HepG2 (cell line): ENCODE data around the gene ZC2HC1B.

ENCODE experiments used
- ASH2L ChIP-seq: fragments of 300-600, 200-600 bp; sonication (generic); IDR thresholded peaks from 2 replicates; pipeline ENCODE4 v1.7.0; 2017; ENCODE audit warnings: low read depth, mild to moderate bottlenecking, moderate library complexity, mixed read lengths, low read length; ENCODE audit not compliant: insufficient read length
- HNRNPLL ChIP-seq: fragments of 200-400 bp; formaldehyde crosslinking; IDR thresholded peaks from 2 replicates; pipeline ENCODE4 v1.6.1; 2017; ENCODE audit warnings: mild to moderate bottlenecking, low read depth, low read length; ENCODE audit not compliant: poor library complexity, severe bottlenecking
- SIN3A ChIP-seq: IDR thresholded peaks from 2 replicates; pipeline ENCODE4 v1.6.1; 2011; ENCODE audit warnings: low read depth, mild to moderate bottlenecking, control low read depth, low read length, borderline replicate concordance
- TBL1XR1 ChIP-seq: fragments of 150-350 bp; IDR thresholded peaks from 2 replicates; pipeline ENCODE4 v1.6.1; 2014; ENCODE audit warnings: borderline replicate concordance, low read length; ENCODE audit not compliant: partially characterized antibody
- TIGD3 ChIP-seq: sonication (generic); formaldehyde crosslinking; IDR thresholded peaks from 2 replicates; pipeline ENCODE4 v1.5.1; 2020; ENCODE audit warnings: mild to moderate bottlenecking, missing genetic modification reagents, borderline replicate concordance
- U2AF1 ChIP-seq: fragments of 200-400 bp; formaldehyde crosslinking; optimal IDR thresholded peaks from 2 replicates; pipeline ENCODE3; 2017; ENCODE audit warnings: mild to moderate bottlenecking, low read depth, low read length
- ZNF280D ChIP-seq: sonication (generic); formaldehyde crosslinking; IDR thresholded peaks from 2 replicates; pipeline ENCODE4 v1.5.1; 2020; ENCODE audit warnings: mild to moderate bottlenecking, missing genetic modification reagents
- ZNF652 ChIP-seq: IDR thresholded peaks from 2 replicates; pipeline ENCODE4 v1.6.1; 2016; ENCODE audit warnings: low read depth, borderline replicate concordance

- no peak for TF ChIP-seq ASH2L
- TF ChIP-seq ZNF652 (CRISPR knock-in tag): no peak
- TF ChIP-seq ZNF280D (CRISPR knock-in tag): no peak
- TF ChIP-seq SIN3A: no peak
- no peak for TF ChIP-seq TBL1XR1
- TF ChIP-seq TIGD3: no peak
- no peak for TF ChIP-seq U2AF1
- TF ChIP-seq HNRNPLL: no peak
Measured at GRCh38 chr6:143936347-143936746, 72.1 kb downstream of the ZC2HC1B start.
